Renal pelvis (tissue), 4 donors: ENCODE results near the gene SAMD7. TPM values are rescaled to one million over a fixed set of nuclear protein-coding genes. Genes with fewer than 3 reads are reported as not detected.

Source experiments
- DNase-seq: peaks from one replicate; pipeline ENCODE4 v3.0.0-alpha.2; 2013
- polyA plus RNA-seq, 3 donors: library from polyadenylated mRNA; unstranded; fragments of 120-200 nt; gene quantifications; one replicate each; pipeline ENCODE4 v1.2.1, GENCODE V29; 2013; ENCODE audit not compliant: insufficient read length in 3 of 3

The SAMD7 gene
- polyA plus RNA-seq, 3 donors, result not detected

DNA sequence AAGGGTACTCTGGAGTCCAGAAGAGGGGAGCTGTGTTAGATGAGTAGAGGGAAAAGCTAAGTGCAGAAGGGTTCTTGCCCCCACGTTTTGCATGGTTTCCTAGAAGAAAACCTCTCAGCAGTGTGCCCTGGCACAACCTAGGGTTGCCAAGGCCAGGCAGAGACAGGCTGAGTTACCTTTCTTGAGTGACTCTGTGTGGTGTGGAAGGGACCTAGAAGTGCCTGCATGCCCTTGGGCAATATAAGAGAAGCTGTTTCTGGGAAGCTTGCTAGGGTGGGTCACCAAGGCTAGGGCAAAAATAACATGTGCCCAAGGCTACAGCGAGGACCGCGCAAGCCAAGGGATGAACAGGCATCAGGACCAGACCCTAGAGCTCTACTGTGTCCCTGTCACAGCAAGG lies 3.4 kb upstream of the SAMD7 start:
- DNase-seq, result no peak

- DNase-seq, result no peak
Observed at GRCh38 chr3:169913323-169913722, 2.0 kb downstream of the SAMD7 start.

GRCh38 chr3:169914321-169914720 lies 2.9 kb downstream of the SAMD7 start:
- no peak for DNase-seq

DNA sequence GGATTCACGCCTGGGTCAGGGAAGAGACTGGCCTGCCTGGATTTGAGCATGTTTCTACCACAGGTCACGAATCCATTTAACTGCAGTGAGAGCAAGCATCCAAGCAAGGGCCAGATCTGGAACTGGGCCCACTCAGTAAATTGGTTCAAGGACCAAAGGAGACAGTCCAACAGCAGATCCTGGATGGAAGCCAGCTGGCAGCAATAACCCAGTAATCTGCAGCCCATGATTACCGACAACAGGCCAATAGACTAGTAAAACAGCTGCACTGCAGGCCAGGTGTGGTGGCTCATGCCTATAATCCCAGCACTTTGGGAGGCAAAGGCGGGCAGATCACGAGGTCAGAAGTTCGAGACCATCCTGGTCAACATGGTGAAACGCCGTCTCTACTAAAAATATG lies 11.8 kb downstream of the SAMD7 start:
- peak; percentile 14 for DNase-seq

DNA sequence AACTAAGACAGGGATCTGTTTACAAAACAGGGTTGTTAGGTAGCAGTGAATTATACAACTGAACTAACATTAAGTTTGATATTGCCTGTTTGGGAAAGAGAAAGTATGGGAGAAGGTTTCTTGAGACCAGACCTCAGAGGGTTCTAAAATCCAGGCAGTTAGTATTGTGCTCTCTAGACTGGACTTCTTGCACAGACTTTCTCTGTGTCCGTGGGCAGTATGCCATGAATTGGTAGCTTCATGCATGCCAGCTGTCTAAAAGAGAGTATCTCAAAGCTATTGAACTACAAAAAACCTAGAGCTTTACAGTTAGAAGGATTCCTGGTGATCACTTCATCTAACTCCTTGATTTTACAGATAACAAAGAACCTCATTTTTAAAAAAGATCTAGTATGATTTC lies 12.5 kb downstream of the SAMD7 start:
- no peak for DNase-seq

- DNase-seq, result no peak
Observed at GRCh38 chr3:169929830-169930519, 18.6 kb downstream of the SAMD7 start.

- no peak for DNase-seq
Observed at GRCh38 chr3:169930843-169931242, 19.5 kb downstream of the SAMD7 start.

DNA sequence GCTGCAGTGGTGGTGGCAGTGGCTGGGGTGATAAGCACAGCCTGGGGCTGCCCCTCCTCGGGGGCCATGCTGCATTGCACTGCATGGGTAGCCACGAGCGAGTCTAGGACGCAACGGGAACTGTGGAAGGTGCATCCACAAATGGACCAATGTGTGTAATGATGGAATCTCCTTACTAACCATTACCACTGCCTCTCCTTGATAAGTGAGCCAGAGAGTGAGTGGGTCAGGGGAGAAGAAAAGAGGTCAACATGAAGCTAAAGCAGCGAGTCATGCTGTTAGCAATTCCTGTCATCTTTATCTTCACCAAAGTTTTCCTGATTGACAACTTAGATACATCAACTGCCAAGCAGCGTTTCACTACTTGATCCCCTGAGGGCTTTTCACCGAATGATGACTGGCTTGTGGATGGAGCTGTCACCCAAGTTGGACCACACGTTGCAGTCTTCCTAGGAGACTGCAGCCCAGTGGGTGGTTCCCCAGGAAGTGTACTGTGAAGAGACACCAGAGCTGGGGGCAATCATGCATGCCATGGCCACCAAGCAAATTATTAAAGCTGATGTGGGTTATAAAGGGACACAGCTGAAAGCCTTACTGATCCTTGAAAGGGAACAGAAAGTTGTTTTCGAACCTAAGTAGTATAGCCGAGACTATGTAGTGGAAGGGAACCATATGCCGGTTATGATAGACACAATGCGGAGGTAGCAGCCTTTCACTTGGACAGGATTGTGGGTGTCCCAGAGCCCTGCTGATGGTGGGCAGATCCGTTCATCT lies 20.6 kb downstream of the SAMD7 start:
- no peak for DNase-seq

GRCh38 chr3:169939320-169939719 lies 27.9 kb downstream of the SAMD7 start:
- DNase-seq, result no peak

DNA sequence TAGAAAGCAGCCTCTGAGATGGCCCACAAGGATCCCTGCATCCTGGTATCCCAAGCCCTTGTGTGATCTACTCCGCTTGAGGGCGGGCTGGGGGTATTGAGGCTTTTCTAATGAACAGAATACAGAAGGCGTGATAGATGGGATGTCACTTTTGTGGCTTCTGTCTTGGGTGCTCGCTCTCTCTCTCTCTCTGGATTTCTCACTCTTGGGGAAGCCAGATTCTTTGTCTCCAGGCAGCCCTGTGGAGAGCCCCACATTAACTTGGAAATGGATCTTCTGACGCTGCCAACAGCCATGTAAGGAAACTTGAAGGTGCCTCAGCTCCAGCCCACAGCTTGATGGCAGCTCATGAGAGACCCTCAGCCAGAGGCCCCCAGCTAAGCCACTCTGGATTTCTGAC lies 28.4 kb downstream of the SAMD7 start:
- no peak for DNase-seq

- DNase-seq, result no peak
Observed at GRCh38 chr3:169940470-169941181, 29.3 kb downstream of the SAMD7 start.

GRCh38 chr3:169945313-169945712 lies 33.9 kb downstream of the SAMD7 start:
- DNase-seq, result no peak

- DNase-seq, result no peak
Observed at GRCh38 chr3:169946336-169946735, 35.0 kb downstream of the SAMD7 start.

DNA sequence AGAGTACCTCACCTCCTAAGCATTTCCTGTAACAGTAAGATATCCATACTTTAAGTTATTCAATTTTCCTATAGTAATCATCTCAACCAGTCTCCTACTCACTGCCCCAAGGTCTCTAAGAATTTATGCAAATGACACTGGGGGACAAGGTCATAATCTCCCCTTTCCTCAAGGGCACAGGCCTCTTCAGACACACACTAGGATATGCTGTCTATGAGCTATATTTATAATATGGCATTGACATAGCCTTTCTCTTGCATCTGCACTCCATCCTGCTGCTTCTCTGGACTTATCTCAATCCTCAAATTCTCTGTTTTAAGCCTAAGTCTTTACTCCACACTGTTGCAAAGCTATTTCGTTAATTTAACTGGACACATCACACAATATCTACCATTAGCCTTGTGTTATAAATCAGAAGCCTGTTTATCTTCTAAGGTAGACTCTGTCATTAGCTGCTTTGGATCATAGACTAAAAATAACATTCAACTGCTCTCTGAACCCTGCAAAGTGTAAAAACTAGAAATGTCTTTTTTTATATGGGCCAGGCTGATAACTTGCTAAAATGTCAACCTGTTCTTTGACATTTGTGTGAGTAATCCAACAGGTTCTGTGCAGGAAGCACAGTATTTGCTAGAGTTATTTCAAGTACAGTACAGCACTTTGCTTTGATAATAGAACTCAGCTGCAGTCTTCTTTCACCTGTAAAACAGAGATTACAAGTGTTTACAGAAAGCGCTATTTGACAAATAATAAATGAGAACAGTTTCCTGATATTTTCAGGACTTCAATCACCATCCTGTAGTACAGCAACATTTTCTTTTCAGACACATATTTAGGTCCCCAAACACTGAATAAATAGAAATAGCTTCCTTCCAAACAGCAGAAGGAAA lies 37.4 kb downstream of the SAMD7 start:
- no peak for DNase-seq

GRCh38 chr3:169952045-169952444 lies 40.7 kb downstream of the SAMD7 start:
- no peak for DNase-seq

GRCh38 chr3:169953462-169954141 lies 42.2 kb downstream of the SAMD7 start:
- DNase-seq, result no peak

GRCh38 chr3:169954142-169954756 lies 42.9 kb downstream of the SAMD7 start:
- DNase-seq, result no peak

DNA sequence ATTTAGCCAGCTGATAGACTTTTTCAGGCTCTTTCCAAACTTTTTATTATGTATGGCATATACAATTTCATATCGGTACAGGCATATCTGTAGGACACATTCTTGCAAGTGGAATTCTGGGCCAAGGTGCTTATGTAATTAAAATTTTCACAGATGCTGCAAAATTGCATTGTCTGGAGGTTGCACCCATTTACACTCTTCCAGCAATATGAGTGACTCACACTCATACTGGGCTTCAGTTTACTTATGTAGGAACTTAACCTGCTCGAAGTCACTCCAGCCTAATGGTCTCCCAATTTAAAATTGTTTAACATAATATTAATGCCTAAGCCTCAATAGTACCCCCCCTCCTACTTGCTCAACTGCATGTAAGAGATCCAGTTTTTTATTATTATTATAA lies 44.0 kb downstream of the SAMD7 start:
- DNase-seq, result no peak

- DNase-seq, result no peak
Observed at GRCh38 chr3:169964176-169964575, 52.8 kb downstream of the SAMD7 start.

DNA sequence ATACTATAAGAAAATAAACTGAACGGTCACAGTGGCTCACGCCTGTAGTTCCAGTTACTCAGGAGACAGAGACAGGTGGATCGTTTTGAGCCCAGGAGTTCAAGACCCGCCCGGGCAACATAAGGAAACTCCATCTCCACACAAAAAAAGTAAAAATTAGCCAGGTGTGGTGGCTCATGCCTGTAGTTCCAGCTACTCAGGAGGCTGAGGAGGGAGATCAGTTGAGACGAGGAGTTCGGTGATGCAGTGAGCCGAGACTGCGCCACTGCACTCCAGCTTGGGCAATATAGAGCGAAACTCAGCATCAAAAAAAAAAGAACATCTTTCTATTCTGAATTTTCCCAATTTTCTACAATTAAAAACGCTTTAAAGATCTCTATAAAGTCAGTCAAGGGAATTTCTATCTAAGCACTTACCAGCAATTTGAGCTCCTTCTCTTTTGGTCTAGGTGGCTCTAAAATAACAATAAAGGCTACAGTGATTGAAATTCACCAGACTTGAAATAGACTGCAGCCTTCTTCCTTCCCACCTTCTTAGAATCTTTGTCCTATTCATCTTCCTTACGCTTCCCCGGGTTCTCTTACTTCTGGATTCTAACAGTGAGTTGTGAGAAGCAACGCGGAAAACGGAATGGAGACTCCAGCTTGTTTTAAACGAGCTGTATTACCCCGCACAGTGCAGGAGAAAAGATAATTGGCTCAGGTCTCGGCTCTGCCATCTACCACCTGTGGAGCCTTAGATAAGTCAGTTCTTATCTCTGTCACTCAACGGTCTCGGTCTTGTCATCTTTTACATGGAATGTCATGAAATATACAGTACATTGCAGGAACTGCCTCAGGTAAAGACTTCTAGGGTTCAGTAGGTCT lies 54.4 kb downstream of the SAMD7 start:
- DNase-seq, result no peak
